Embryonic facial prominence (tissue), 1 donor: Measurements from ENCODE around the gene LZTFL1.

Source experiments
- DNase-seq: peaks from one replicate; pipeline ENCODE4 v3.0.0-alpha.2; 2016; ENCODE audit errors: extremely low spot score

LZTFL1 gene

GRCh38 chr3:45786801-45787495 is 55.0 kb downstream of the LZTFL1 start:
- no peak for DNase-seq

DNA sequence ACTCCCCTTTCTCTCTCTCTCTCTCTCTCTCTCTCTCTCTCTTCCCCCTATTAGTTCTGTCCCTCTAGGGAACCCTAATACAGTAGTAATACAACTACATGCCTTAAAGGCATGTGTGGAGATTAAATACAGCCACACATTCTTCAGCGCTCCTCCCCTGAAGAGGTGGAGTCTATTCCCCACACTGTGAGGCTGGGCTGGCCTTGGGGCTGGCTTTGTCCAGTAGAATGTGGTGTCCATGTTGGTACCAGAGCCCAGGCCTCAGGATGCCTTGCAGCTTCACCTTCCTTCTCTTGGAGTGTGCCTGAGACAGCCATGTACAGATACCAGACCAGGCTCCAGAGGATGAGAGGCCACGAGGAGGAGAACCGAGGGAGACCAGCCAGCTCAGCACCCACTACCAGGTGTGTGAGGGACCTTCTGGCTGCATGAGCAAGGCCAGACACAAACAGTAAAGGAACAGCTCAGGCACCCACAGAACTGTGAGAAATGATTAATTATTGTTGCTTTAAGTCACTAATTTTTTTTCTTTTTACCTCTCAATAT is 56.2 kb downstream of the LZTFL1 start:
- DNase-seq = no peak

GRCh38 chr3:45783667-45784066 is 58.3 kb downstream of the LZTFL1 start:
- no peak for DNase-seq

GRCh38 chr3:45782381-45782780 is 59.5 kb downstream of the LZTFL1 start:
- DNase-seq = no peak

GRCh38 chr3:45781841-45782240 is 60.1 kb downstream of the LZTFL1 start:
- no peak for DNase-seq

DNA sequence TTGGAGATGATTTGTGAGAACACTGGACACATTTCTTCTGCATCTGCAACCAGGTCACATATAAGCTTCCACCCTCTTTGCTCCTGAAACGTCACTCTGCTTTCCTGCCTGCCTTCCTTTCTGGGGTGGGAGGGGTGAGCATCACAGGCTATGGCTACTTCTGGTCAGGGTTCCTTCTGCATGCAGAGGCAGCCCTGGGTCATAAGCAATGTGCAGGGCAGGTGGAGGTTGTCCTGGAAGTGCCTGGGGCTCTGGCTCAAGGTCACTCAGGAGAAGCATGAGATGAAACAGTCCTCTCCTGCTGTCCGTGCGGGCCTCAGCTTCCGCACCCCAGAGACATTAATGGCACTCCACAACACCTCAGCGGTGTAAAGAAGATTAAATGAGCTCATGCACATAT is 60.6 kb downstream of the LZTFL1 start:
- DNase-seq = no peak

- no peak for DNase-seq
Measured at GRCh38 chr3:45779746-45780735, 61.9 kb downstream of the LZTFL1 start.

DNA sequence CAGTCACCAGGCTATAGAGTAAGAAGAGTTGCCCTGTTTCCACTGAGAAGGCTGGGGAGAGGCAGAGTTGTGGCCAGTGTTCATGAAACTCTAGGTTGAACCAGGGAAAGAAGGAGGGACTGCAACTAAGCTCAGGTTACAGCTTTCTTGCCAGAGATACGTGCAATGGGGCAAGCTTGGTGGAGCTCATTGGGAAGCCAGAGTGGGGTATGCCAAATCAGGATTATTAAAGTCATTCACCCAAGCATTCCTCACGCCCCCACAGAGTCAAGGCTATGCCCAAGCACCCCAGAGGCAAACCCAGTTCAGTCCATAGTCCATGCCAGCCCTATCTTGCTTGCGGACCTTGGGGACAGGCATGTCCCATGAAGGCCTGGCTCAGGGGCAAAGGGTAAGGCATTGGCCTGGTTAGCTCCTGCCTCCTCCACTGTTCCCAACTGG is 63.1 kb downstream of the LZTFL1 start:
- DNase-seq = no peak

GRCh38 chr3:45777746-45778386 is 64.1 kb downstream of the LZTFL1 start:
- DNase-seq = no peak

DNA sequence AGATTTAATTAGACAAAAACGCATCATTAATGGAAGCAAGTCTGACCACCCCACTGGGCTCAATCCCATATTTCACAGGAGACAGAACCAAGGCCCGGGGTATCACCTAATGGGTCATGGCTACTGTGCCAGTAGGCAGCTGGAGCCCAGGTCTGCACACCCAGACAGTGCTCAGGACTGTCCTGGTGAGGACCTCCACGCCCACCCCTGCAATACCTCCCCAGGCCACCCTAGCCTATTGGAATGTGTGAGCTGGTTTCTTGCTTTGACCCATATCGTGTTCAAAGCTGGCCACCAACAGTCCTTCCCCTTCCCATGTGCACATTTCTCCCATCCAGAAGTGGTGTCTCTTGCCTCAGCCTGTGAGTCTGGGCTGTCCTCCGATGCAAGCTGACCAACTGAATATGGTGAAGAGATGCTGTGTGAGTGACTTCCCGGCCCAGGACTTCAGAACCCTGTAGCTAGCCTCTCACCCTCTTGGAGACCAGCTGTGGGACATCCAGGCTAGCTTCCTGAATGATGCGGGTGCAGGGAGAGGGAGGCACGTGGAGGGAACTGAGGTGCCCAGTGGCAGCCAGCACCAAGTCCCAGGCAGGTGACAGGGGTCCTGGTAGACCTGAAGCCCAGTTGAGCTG is 64.7 kb downstream of the LZTFL1 start:
- no peak for DNase-seq

GRCh38 chr3:45776611-45777010 is 65.3 kb downstream of the LZTFL1 start:
- no peak for DNase-seq

GRCh38 chr3:45776301-45776595 is 65.7 kb downstream of the LZTFL1 start:
- DNase-seq = no peak

DNA sequence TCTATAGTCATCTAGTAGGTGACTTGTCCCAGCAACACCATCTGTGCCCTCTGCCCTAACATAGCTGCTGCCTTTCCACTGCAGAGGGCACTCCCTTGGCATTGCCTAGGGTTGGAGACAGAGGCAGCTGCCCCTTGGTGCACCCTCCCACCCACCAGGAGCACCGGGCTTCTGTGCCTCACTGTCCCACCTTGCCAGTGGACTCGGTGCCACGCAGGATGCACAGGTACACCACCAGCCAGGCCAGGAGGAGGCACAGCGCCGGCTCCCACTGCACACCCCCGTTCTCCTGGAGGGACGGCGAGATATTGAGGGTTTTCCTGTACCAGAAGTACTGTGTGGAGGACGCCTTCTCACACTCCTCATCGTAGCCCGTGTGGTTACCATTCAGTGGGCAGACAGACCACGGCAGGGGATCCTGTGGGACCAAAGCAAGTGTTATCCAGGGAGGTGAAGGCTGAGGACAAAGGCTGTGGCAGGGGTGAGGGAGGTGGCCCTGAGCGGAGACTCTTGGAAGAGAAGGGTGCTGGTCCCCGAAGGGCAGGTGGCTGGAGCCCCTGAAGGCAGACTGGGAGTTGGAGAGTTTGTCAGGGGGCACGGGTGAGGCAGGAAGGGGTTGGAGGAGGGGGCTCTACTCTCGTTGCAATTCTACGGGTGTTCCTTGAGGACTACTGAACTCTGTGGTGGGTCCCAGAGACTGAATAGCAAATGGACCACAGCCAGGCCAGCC is 66.2 kb downstream of the LZTFL1 start:
- DNase-seq = no peak

- DNase-seq = no peak
Measured at GRCh38 chr3:45774581-45775521, 67.1 kb downstream of the LZTFL1 start.

GRCh38 chr3:45773714-45774449 is 68.0 kb downstream of the LZTFL1 start:
- DNase-seq = no peak
